Coronary artery (tissue), 2 donors: ENCODE results near the gene DSCAML1.

Experiments
- DNase-seq: peaks from one replicate; pipeline ENCODE4 v3.0.0-alpha.2; 2017; ENCODE audit warnings: low spot score
- H3K27ac ChIP-seq, 2 donors: fragments of 200-600 bp; sonication (generic); one replicate each; pipeline ENCODE4 v1.5.1; 2016 to 2019
- H3K4me3 ChIP-seq: fragments of 200-600 bp; sonication (generic); 2 replicates; pipeline ENCODE4 v1.5.1; 2016; ENCODE audit warnings: mild to moderate bottlenecking, moderate library complexity
- TF ChIP-seq, protein P1 (sequence below): fragments of 200-600 bp; sonication (generic); IDR thresholded peaks from one replicate; pipeline ENCODE4 v1.5.1; 2019; ENCODE audit warnings: antibody characterized with exemption

DSCAML1 gene

GRCh38 chr11:117601006-117601708 lies 195.9 kb downstream of the DSCAML1 start:
- H3K4me3 ChIP-seq, result no peak overlapping the region
- TF ChIP-seq, protein P1, sequence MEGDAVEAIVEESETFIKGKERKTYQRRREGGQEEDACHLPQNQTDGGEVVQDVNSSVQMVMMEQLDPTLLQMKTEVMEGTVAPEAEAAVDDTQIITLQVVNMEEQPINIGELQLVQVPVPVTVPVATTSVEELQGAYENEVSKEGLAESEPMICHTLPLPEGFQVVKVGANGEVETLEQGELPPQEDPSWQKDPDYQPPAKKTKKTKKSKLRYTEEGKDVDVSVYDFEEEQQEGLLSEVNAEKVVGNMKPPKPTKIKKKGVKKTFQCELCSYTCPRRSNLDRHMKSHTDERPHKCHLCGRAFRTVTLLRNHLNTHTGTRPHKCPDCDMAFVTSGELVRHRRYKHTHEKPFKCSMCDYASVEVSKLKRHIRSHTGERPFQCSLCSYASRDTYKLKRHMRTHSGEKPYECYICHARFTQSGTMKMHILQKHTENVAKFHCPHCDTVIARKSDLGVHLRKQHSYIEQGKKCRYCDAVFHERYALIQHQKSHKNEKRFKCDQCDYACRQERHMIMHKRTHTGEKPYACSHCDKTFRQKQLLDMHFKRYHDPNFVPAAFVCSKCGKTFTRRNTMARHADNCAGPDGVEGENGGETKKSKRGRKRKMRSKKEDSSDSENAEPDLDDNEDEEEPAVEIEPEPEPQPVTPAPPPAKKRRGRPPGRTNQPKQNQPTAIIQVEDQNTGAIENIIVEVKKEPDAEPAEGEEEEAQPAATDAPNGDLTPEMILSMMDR, result no peak
- H3K27ac ChIP-seq, result no peak overlapping the region
- DNase-seq, result no peak

- TF ChIP-seq, protein P1, result no peak
- Histone ChIP-seq H3K27ac (no peak overlapping the region), H3K4me3 (no peak overlapping the region)
- DNase-seq, result no peak
These were observed 196.7 kb downstream of the DSCAML1 start for GRCh38 chr11:117600234-117600783.

- DNase-seq, result no peak
- TF ChIP-seq, protein P1, result no peak
- Histone ChIP-seq H3K27ac (no peak overlapping the region), H3K4me3 (no peak overlapping the region)
These were observed 199.9 kb downstream of the DSCAML1 start for GRCh38 chr11:117597071-117597470.

DNA sequence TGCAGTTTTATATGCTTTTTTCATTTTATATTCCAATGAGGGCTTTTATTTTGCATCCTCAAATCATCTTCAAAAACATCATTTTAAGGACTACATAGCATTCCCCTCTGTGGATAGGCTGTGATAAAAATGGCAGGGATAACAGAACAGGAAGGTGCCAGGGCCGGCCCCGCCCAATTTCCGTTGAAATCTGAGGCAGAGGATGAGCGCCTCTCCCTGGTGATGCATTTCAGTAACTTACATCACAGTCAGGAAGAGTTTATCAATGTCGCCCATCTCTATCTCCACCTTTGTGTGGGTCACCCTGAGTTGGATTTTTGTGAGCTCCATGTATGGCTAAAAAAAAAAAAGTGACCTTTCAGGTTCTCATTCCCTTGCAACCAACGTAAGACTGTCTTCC lies 201.6 kb downstream of the DSCAML1 start:
- no peak for DNase-seq
- TF ChIP-seq, protein P1, result no peak
- H3K27ac ChIP-seq, result no peak overlapping the region
- no peak overlapping the region for H3K4me3 ChIP-seq

GRCh38 chr11:117594721-117595120 lies 202.3 kb downstream of the DSCAML1 start:
- no peak overlapping the region for H3K4me3 ChIP-seq
- TF ChIP-seq, protein P1, result no peak
- H3K27ac ChIP-seq, result no peak overlapping the region
- no peak for DNase-seq

- Histone ChIP-seq H3K27ac (no peak overlapping the region), H3K4me3 (no peak overlapping the region)
- no peak for DNase-seq
- TF ChIP-seq, protein P1, result no peak
These were observed 204.0 kb downstream of the DSCAML1 start for GRCh38 chr11:117593065-117593464.
